HL-60/S4 treated with phorbol 12-myristate 13-acetate at 8.2 ng/mL for 4 days and 3 days (cell line): ENCODE measurements around the gene NKAIN2.

Experiments used
- in situ Hi-C: fragments of 300-500 bp; cut with MboI; formaldehyde crosslinking; loops from 2 replicates; pipeline ENCODE4 v1.15.0; 2022; ENCODE audit warnings: low sequenced_read_pairs

NKAIN2 gene

GRCh38 chr6:124859366-124859765 is 1055.7 kb downstream of the NKAIN2 start:
- in situ Hi-C loops: no loop called here

- in situ Hi-C loops: no loop called here
Measured at GRCh38 chr6:124866040-124866439, 1062.4 kb downstream of the NKAIN2 start.

- in situ Hi-C loops: no loop called here
Measured at GRCh38 chr6:124867121-124867520, 1063.5 kb downstream of the NKAIN2 start.

- in situ Hi-C loops: no loop called here
Measured at GRCh38 chr6:124868481-124868880, 1064.8 kb downstream of the NKAIN2 start.

- in situ Hi-C loops: no loop called here
Measured at GRCh38 chr6:124869416-124869815, 1065.8 kb downstream of the NKAIN2 start.

- in situ Hi-C loops: no loop called here
Measured at GRCh38 chr6:124870611-124871459, 1067.2 kb downstream of the NKAIN2 start.

- in situ Hi-C loops: no loop called here
Measured at GRCh38 chr6:124872361-124873065, 1068.8 kb downstream of the NKAIN2 start.

- in situ Hi-C loops: no loop called here
Measured at GRCh38 chr6:124873066-124873410, 1069.4 kb downstream of the NKAIN2 start.
